ENCODE results near the gene PTCSC3.

The PTCSC3 gene

DNA sequence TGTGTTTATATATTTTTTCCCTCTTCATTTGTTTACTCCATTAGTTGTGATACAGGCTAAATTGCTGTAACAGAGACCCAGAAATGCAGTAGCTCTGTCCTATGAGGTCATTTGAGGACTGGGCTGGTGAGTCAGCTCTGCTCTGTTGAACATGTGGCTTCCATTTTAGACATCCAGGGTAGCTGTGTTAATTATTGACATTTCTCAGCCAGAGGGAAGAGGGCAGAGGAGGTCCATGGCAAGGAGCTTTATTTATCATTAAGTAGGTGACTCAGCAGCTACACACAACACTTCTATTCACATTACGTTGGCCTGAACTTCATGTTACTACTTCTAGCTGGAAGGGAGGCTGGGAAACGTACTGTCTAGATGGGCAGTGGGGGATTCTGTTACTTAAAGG, 85.4 kb downstream of the PTCSC3 start:
- Histone ChIP-seq H3K27ac (replicated peaks) (no peak overlapping the region), H3K4me3 (replicated peaks; ENCODE audit: insufficient read depth, low read length) (no peak overlapping the region), H3K27me3 (ENCODE audit: insufficient read depth, poor library complexity, severe bottlenecking) (peaks cover 9% of the 10 kb centered on the region)
- DNase-seq (ENCODE audit: low read depth in 1 of 2, low spot score in 1 of 2), result no peak
- TF ChIP-seq, protein P1, sequence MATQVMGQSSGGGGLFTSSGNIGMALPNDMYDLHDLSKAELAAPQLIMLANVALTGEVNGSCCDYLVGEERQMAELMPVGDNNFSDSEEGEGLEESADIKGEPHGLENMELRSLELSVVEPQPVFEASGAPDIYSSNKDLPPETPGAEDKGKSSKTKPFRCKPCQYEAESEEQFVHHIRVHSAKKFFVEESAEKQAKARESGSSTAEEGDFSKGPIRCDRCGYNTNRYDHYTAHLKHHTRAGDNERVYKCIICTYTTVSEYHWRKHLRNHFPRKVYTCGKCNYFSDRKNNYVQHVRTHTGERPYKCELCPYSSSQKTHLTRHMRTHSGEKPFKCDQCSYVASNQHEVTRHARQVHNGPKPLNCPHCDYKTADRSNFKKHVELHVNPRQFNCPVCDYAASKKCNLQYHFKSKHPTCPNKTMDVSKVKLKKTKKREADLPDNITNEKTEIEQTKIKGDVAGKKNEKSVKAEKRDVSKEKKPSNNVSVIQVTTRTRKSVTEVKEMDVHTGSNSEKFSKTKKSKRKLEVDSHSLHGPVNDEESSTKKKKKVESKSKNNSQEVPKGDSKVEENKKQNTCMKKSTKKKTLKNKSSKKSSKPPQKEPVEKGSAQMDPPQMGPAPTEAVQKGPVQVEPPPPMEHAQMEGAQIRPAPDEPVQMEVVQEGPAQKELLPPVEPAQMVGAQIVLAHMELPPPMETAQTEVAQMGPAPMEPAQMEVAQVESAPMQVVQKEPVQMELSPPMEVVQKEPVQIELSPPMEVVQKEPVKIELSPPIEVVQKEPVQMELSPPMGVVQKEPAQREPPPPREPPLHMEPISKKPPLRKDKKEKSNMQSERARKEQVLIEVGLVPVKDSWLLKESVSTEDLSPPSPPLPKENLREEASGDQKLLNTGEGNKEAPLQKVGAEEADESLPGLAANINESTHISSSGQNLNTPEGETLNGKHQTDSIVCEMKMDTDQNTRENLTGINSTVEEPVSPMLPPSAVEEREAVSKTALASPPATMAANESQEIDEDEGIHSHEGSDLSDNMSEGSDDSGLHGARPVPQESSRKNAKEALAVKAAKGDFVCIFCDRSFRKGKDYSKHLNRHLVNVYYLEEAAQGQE (IDR thresholded peaks at IDR 0.05; ENCODE audit: insufficient replicate concordance, low read depth), result no peak
- TF ChIP-seq, protein P2, sequence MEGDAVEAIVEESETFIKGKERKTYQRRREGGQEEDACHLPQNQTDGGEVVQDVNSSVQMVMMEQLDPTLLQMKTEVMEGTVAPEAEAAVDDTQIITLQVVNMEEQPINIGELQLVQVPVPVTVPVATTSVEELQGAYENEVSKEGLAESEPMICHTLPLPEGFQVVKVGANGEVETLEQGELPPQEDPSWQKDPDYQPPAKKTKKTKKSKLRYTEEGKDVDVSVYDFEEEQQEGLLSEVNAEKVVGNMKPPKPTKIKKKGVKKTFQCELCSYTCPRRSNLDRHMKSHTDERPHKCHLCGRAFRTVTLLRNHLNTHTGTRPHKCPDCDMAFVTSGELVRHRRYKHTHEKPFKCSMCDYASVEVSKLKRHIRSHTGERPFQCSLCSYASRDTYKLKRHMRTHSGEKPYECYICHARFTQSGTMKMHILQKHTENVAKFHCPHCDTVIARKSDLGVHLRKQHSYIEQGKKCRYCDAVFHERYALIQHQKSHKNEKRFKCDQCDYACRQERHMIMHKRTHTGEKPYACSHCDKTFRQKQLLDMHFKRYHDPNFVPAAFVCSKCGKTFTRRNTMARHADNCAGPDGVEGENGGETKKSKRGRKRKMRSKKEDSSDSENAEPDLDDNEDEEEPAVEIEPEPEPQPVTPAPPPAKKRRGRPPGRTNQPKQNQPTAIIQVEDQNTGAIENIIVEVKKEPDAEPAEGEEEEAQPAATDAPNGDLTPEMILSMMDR (IDR thresholded peaks at IDR 0.05; ENCODE audit: insufficient read depth, low read length), result no peak
- TF ChIP-seq GABPA (IDR thresholded peaks at IDR 0.05; ENCODE audit: low read depth), result no peak
- TF ChIP-seq SPI1 (IDR thresholded peaks at IDR 0.05; ENCODE audit: borderline replicate concordance, low read depth), result no peak
- TF ChIP-seq POLR2AphosphoS5 (IDR thresholded peaks at IDR 0.05; ENCODE audit: low read depth), result no peak

DNA sequence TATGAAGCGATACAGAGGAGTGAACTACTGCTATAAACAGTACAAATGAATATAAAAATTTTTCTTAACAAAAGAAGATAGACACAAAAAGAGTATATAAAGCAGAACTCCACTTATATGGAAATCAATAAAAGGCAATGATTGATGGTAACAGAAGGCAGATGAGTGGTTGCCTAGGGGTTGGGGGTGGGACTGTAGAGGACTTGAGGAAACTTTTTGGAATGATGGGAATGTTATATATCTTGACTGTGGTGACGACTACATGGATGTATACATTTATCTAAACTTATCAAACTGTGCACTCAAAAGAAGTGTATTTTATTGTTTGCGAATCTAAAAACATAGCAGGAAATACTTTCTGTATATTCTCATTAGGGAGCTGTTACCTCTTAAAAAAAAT, 89.1 kb downstream of the PTCSC3 start:
- Histone ChIP-seq H3K4me3 (replicated peaks; ENCODE audit: insufficient read depth, low read length) (no peak overlapping the region), H3K27ac (replicated peaks) (no peak overlapping the region), H3K27me3 (ENCODE audit: insufficient read depth, poor library complexity, severe bottlenecking) (peaks cover 3% of the 10 kb centered on the region)
- TF ChIP-seq SPI1 (IDR thresholded peaks at IDR 0.05; ENCODE audit: borderline replicate concordance, low read depth), result no peak
- TF ChIP-seq, protein P2 (IDR thresholded peaks at IDR 0.05; ENCODE audit: insufficient read depth, low read length), result no peak
- TF ChIP-seq GABPA (IDR thresholded peaks at IDR 0.05; ENCODE audit: low read depth), result no peak
- TF ChIP-seq POLR2AphosphoS5 (IDR thresholded peaks at IDR 0.05; ENCODE audit: low read depth), result no peak
- TF ChIP-seq, protein P1 (IDR thresholded peaks at IDR 0.05; ENCODE audit: insufficient replicate concordance, low read depth), result no peak
- no peak for DNase-seq (ENCODE audit: low read depth in 1 of 2, low spot score in 1 of 2)

DNA sequence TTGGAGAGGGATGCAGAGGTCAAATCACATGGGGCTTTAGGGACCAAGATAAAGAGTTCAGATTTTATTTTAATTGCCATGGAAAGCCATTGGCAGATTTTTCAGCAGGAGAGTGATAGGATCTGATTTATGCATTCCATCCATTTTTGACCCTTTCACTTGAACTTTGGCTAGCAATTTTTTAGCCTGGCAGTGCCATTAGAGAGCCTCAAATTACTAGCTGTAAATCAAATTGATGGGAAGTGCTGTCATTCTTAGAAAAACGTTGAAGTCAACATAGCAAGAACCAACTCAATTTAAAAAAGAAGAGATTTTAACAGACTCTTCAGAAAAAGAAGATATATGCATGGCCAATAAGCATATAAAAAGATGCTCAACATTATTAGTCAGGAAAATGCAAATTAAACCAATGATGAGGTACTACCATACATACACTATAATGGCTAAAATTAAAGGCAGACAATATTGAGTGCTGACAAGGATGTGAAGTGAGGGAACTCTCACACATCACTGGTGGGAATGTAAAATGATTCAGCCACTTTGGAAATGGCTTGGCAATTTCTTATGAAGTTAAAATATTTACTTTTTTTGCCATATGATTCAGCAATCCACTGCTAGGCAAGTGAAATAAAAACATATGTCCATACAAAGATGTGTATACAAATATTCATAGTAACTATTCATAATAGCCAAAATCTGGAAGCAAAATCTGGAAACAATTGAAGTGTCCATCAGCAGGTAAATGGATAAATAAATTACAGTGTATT, 89.7 kb downstream of the PTCSC3 start:
- DNase-seq (ENCODE audit: low read depth in 1 of 2, low spot score in 1 of 2), result no peak
- no peak overlapping the region for H3K4me3 ChIP-seq (replicated peaks; ENCODE audit: insufficient read depth, low read length)
- no peak for TF ChIP-seq GABPA (IDR thresholded peaks at IDR 0.05; ENCODE audit: low read depth)
- TF ChIP-seq, protein P1 (IDR thresholded peaks at IDR 0.05; ENCODE audit: insufficient replicate concordance, low read depth), result no peak
- TF ChIP-seq, protein P2 (IDR thresholded peaks at IDR 0.05; ENCODE audit: insufficient read depth, low read length), result no peak
- TF ChIP-seq SPI1 (IDR thresholded peaks at IDR 0.05; ENCODE audit: borderline replicate concordance, low read depth), result no peak
- TF ChIP-seq POLR2AphosphoS5 (IDR thresholded peaks at IDR 0.05; ENCODE audit: low read depth), result no peak
- peaks cover 8% of the 10 kb centered on the region for H3K27me3 ChIP-seq (ENCODE audit: insufficient read depth, poor library complexity, severe bottlenecking)
- H3K27ac ChIP-seq (replicated peaks), result no peak overlapping the region

Data from HL-60 (cell line).